Measurements from ENCODE around the gene HOXD10. TPM values are rescaled to one million over a fixed set of nuclear protein-coding genes. Genes with fewer than 3 reads are reported as not detected.
A peak's percentile ranks its signal among the peaks of the same experiment; 100 is the strongest.

Gene HOXD10
- total RNA-seq, 3 donors from 2014 or later: 1.6 to 5.2 TPM; not detected in 1

GRCh38 chr2:176164611-176165369, 48.2 kb downstream of the HOXD10 start:
- Histone ChIP-seq H3K4me3 (peak overlapping the region in 1 of 3 donors; percentile 9), H3K27me3 (peaks cover 0 to 75% of the 10 kb centered on the region in 2 donors), H3K36me3 (no peaks in the 10 kb centered on the region), H3K4me1 (no peaks in the 10 kb centered on the region), H3K27ac (no peak overlapping the region), H3K9me3 (no peaks in the 10 kb centered on the region)
- TF ChIP-seq POLR2A (IDR thresholded peaks at IDR 0.05): no peak
- no peak for TF ChIP-seq CTCF (IDR thresholded peaks at IDR 0.05)
- TF ChIP-seq POLR2AphosphoS5 (IDR thresholded peaks at IDR 0.05): no peak
- DNase-seq (ENCODE audit: low spot score in 2 of 2): no peak
- intact Hi-C loops (cut with DNase I; ENCODE audit: low total_unique reads): loop anchor here (10.0 kb wide), 1 partner anchor 290 kb away; no protein-coding TSS in a partner anchor

GRCh38 chr2:176165370-176166050, 48.9 kb downstream of the HOXD10 start:
- Histone ChIP-seq H3K27ac (no peak overlapping the region), H3K9me3 (no peaks in the 10 kb centered on the region), H3K27me3 (peaks cover 0 to 71% of the 10 kb centered on the region in 2 donors), H3K4me1 (no peaks in the 10 kb centered on the region), H3K36me3 (no peaks in the 10 kb centered on the region), H3K4me3 (peak overlapping the region in 1 of 3 donors; percentile 9)
- intact Hi-C loops (cut with DNase I; ENCODE audit: low total_unique reads): loop anchor here (10.0 kb wide), 1 partner anchor 289 kb away; no protein-coding TSS in a partner anchor
- no peak for DNase-seq (ENCODE audit: low spot score in 2 of 2)
- TF ChIP-seq POLR2AphosphoS5 (IDR thresholded peaks at IDR 0.05) (no peak), POLR2A (IDR thresholded peaks at IDR 0.05) (no peak), CTCF (IDR thresholded peaks at IDR 0.05) (no peak)

GRCh38 chr2:176166272-176166671, 49.7 kb downstream of the HOXD10 start:
- TF ChIP-seq CTCF (IDR thresholded peaks at IDR 0.05) (no peak), POLR2A (IDR thresholded peaks at IDR 0.05) (no peak), POLR2AphosphoS5 (IDR thresholded peaks at IDR 0.05) (no peak)
- Histone ChIP-seq H3K36me3 (no peaks in the 10 kb centered on the region), H3K27me3 (peaks cover 0 to 69% of the 10 kb centered on the region in 2 donors), H3K27ac (no peak overlapping the region), H3K4me1 (no peaks in the 10 kb centered on the region), H3K9me3 (no peaks in the 10 kb centered on the region), H3K4me3 (no peak overlapping the region)
- intact Hi-C loops (cut with DNase I; ENCODE audit: low total_unique reads): loop anchor here (10.0 kb wide), 1 partner anchor 289 kb away; no protein-coding TSS in a partner anchor
- no peak for DNase-seq (ENCODE audit: low spot score in 2 of 2)

GRCh38 chr2:176167398-176167797, 50.8 kb downstream of the HOXD10 start:
- Histone ChIP-seq H3K27ac (no peak overlapping the region), H3K9me3 (no peaks in the 10 kb centered on the region), H3K27me3 (peaks cover 0 to 71% of the 10 kb centered on the region in 2 donors), H3K4me3 (no peak overlapping the region), H3K4me1 (no peaks in the 10 kb centered on the region), H3K36me3 (no peaks in the 10 kb centered on the region)
- DNase-seq (ENCODE audit: low spot score in 2 of 2): no peak
- no peak for TF ChIP-seq POLR2A (IDR thresholded peaks at IDR 0.05)
- no peak for TF ChIP-seq CTCF (IDR thresholded peaks at IDR 0.05)
- no peak for TF ChIP-seq POLR2AphosphoS5 (IDR thresholded peaks at IDR 0.05)
- intact Hi-C loops (cut with DNase I; ENCODE audit: low total_unique reads): loop anchor here (10.0 kb wide), 1 partner anchor 287 kb away; no protein-coding TSS in a partner anchor

- Histone ChIP-seq H3K9me3 (no peaks in the 10 kb centered on the region), H3K4me3 (no peak overlapping the region), H3K4me1 (no peaks in the 10 kb centered on the region), H3K27ac (no peak overlapping the region), H3K36me3 (no peaks in the 10 kb centered on the region), H3K27me3 (peaks cover 0 to 71% of the 10 kb centered on the region in 2 donors)
- no peak for TF ChIP-seq CTCF (IDR thresholded peaks at IDR 0.05)
- no peak for DNase-seq (ENCODE audit: low spot score in 2 of 2)
- intact Hi-C loops (cut with DNase I; ENCODE audit: low total_unique reads): loop anchor here (10.0 kb wide), 1 partner anchor 286 kb away; no protein-coding TSS in a partner anchor
Measured at GRCh38 chr2:176169181-176169580, 52.6 kb downstream of the HOXD10 start.
